ENCODE data around the gene HSD17B1. TPM values are rescaled to one million over a fixed set of nuclear protein-coding genes. Genes with fewer than 3 reads are reported as not detected.

HSD17B1 gene
- total RNA-seq, 1 experiment from 2014 or later = 1.5 TPM

DNA sequence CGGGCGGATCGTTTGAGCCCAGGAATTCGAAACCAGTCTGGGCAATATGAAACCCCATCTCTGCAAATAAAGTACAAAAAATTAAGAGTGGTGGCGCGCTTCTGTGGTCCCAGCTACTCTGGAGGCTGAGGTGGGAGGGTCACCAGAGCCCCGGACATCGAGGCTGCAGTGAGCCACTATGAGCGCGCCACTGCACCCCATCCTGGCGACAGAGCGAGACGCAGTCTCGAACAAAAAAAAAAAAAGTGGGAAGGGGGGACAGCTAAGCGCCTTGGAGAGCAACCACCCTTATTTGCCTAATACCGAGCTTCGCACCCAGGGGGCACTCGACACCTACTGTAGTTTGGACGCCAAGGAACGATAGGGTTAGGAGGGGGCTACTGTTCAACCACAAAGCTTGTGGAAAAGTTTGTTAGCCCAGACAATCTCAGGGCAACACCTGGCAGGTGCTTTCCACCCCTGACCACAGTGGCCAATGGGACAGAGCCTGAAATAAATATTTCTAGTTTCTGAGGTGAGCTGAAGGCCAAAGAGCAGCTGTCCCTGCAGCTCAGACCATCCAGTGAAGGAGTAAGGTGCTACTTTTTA lies 25.7 kb downstream of the HSD17B1 start:
- Histone ChIP-seq H3K9me3 (ENCODE audit: control insufficient read depth, low read depth, low read length) (no peaks in the 10 kb centered on the region), H2BK20ac (ENCODE audit: low read depth, low read length, poor library complexity, severe bottlenecking) (no peak overlapping the region), H3K9ac (ENCODE audit: extremely low read depth, insufficient read length, low read length) (peak overlapping the region; percentile 68), H4K5ac (ENCODE audit: insufficient read length, low read depth, low read length) (no peak overlapping the region), H4K8ac (replicated peaks; ENCODE audit: insufficient read length, low read depth, low read length) (no peak overlapping the region), H2BK120ac (ENCODE audit: low read depth, low read length, poor library complexity, severe bottlenecking) (no peak overlapping the region), H2AK5ac (ENCODE audit: insufficient read length, low read length) (no peak overlapping the region), H2AFZ (ENCODE audit: low read length) (no peak overlapping the region), H3K18ac (ENCODE audit: insufficient read length, low read depth, low read length) (no peak overlapping the region), H2BK15ac (ENCODE audit: low read depth, low read length) (no peak overlapping the region), H3K79me1 (ENCODE audit: insufficient read depth, low read depth, low read length, poor library complexity, severe bottlenecking) (no peaks in the 10 kb centered on the region), H3K23me2 (ENCODE audit: insufficient read length, low read depth, low read length, poor library complexity, severe bottlenecking) (peaks cover 3% of the 10 kb centered on the region), H3K23ac (ENCODE audit: insufficient read length, low read depth, low read length) (no peak overlapping the region), H3K4ac (ENCODE audit: low read depth, low read length) (no peak overlapping the region), H3T11ph (ENCODE audit: low read length) (no peak overlapping the region), H3K27me3 (ENCODE audit: insufficient read depth, low read length) (no peaks in the 10 kb centered on the region; the same call in 1 of the 2 replicates), H3K14ac (ENCODE audit: insufficient read depth, low read length) (no peak overlapping the region), H3K4me2 (ENCODE audit: insufficient read depth, insufficient read length, low read length) (peak overlapping the region; percentile 84), H2BK5ac (ENCODE audit: insufficient read length, low read length) (no peak overlapping the region), H4K20me1 (ENCODE audit: control insufficient read depth, insufficient read depth, insufficient read length) (no peaks in the 10 kb centered on the region), H2BK12ac (ENCODE audit: insufficient read length, low read depth, low read length) (no peak overlapping the region), H3K56ac (ENCODE audit: insufficient read length, low read depth, low read length) (no peak overlapping the region), H4K91ac (ENCODE audit: insufficient read length, low read depth, low read length) (no peak overlapping the region), H3K79me2 (ENCODE audit: insufficient read depth, low read length) (no peaks in the 10 kb centered on the region), H3K27ac (ENCODE audit: insufficient read length, low read depth, low read length) (no peak overlapping the region), H3K4me1 (ENCODE audit: insufficient read depth, low read length) (no peaks in the 10 kb centered on the region)
- Mint-ChIP-seq H3K9me3 (no peaks in the 10 kb centered on the region), H3K4me3 (peak overlapping the region; percentile 97 to 99), H3K27ac (peak overlapping the region; percentile 98 to 100 (median 99)), H3K4me1 (peaks cover 20 to 21% of the 10 kb centered on the region in 2 experiments), H3K36me3 (ENCODE audit: insufficient read depth in 1 of 3, low read depth in 3 of 3) (peaks cover 20 to 72% (median 55%) of the 10 kb centered on the region in 3 experiments; a peak in 6 of 7 replicates), H3K27me3 (ENCODE audit: low read depth) (no peaks in the 10 kb centered on the region)
- TF ChIP-seq, protein P1, sequence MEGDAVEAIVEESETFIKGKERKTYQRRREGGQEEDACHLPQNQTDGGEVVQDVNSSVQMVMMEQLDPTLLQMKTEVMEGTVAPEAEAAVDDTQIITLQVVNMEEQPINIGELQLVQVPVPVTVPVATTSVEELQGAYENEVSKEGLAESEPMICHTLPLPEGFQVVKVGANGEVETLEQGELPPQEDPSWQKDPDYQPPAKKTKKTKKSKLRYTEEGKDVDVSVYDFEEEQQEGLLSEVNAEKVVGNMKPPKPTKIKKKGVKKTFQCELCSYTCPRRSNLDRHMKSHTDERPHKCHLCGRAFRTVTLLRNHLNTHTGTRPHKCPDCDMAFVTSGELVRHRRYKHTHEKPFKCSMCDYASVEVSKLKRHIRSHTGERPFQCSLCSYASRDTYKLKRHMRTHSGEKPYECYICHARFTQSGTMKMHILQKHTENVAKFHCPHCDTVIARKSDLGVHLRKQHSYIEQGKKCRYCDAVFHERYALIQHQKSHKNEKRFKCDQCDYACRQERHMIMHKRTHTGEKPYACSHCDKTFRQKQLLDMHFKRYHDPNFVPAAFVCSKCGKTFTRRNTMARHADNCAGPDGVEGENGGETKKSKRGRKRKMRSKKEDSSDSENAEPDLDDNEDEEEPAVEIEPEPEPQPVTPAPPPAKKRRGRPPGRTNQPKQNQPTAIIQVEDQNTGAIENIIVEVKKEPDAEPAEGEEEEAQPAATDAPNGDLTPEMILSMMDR (conservative IDR thresholded peaks at IDR 0.05) = peak; percentile 77
- WGBS (ENCODE audit: extremely low coverage, insufficient read length, low lambda C conversion rate) = no CpG with 5 or more reads among the region's 20 CpGs
- peak; percentile 95 for DNase-seq
